Midbrain (tissue), 1 donor: Measurements from ENCODE around the gene CRYBG1.
A peak's percentile ranks its signal among the peaks of the same experiment; 100 is the strongest.

Experiments used
- DNase-seq: peaks from one replicate; lab custom pipeline; 2025; lab: John Stamatoyannopoulos, UW

The CRYBG1 gene

GRCh38 chr6:106525107-106525881 lies 164.8 kb downstream of the CRYBG1 start:
- no peak for DNase-seq

GRCh38 chr6:106525882-106526275 lies 165.4 kb downstream of the CRYBG1 start:
- no peak for DNase-seq

- no peak for DNase-seq
Measured at GRCh38 chr6:106527117-106527516, 166.6 kb downstream of the CRYBG1 start.

- DNase-seq: no peak
Measured at GRCh38 chr6:106527979-106528378, 167.5 kb downstream of the CRYBG1 start.

GRCh38 chr6:106528521-106528920 lies 168.0 kb downstream of the CRYBG1 start:
- no peak for DNase-seq

GRCh38 chr6:106529438-106529837 lies 168.9 kb downstream of the CRYBG1 start:
- DNase-seq: no peak

- no peak for DNase-seq
Measured at GRCh38 chr6:106530026-106530425, 169.5 kb downstream of the CRYBG1 start.

- DNase-seq: no peak
Measured at GRCh38 chr6:106530502-106530901, 170.0 kb downstream of the CRYBG1 start.

GRCh38 chr6:106533054-106533453 lies 172.5 kb downstream of the CRYBG1 start:
- DNase-seq: no peak

- no peak for DNase-seq
Measured at GRCh38 chr6:106534004-106534403, 173.5 kb downstream of the CRYBG1 start.

- DNase-seq: no peak
Measured at GRCh38 chr6:106534564-106534982, 174.1 kb downstream of the CRYBG1 start.

GRCh38 chr6:106535012-106535411 lies 174.5 kb downstream of the CRYBG1 start:
- DNase-seq: no peak

GRCh38 chr6:106536357-106536756 lies 175.8 kb downstream of the CRYBG1 start:
- DNase-seq: no peak

- DNase-seq: no peak
Measured at GRCh38 chr6:106536851-106537250, 176.3 kb downstream of the CRYBG1 start.

- DNase-seq: no peak
Measured at GRCh38 chr6:106537662-106538061, 177.1 kb downstream of the CRYBG1 start.

GRCh38 chr6:106538145-106538544 lies 177.6 kb downstream of the CRYBG1 start:
- no peak for DNase-seq

- peak; percentile 3 for DNase-seq
Measured at GRCh38 chr6:106539936-106540335, 179.4 kb downstream of the CRYBG1 start.

GRCh38 chr6:106540432-106540831 lies 179.9 kb downstream of the CRYBG1 start:
- no peak for DNase-seq

GRCh38 chr6:106540907-106541306 lies 180.4 kb downstream of the CRYBG1 start:
- DNase-seq: no peak

- DNase-seq: no peak
Measured at GRCh38 chr6:106546261-106546690, 185.8 kb downstream of the CRYBG1 start.

GRCh38 chr6:106546691-106547414 lies 186.3 kb downstream of the CRYBG1 start:
- no peak for DNase-seq

- DNase-seq: no peak
Measured at GRCh38 chr6:106547601-106548453, 187.3 kb downstream of the CRYBG1 start.
